Suprapubic skin (tissue), 4 donors: ENCODE measurements around the gene EPAS1.

Source experiments
- CTCF ChIP-seq, 2 donors: fragments of 200-600 bp in 1 of 2; fragments of 450-650 bp in 1 of 2; sonication (generic) in 1 of 2; IDR thresholded peaks; one replicate each; pipeline ENCODE4 v1.5.1; 2016 to 2019; ENCODE audit warnings: antibody characterized with exemption in 2 of 2, mild to moderate bottlenecking in 1 of 2, moderate library complexity in 1 of 2
- POLR2A ChIP-seq, 2 donors: fragments of 450-650 bp; IDR thresholded peaks; one replicate each; pipeline ENCODE4 v1.6.1; 2017; ENCODE audit warnings: antibody characterized with exemption in 2 of 2, mild to moderate bottlenecking in 2 of 2, moderate library complexity in 2 of 2
- POLR2AphosphoS5 ChIP-seq, 3 donors: sonication (generic); formaldehyde crosslinking; IDR thresholded peaks; one replicate each; pipeline ENCODE4 v1.6.1; 2017; ENCODE audit warnings: antibody characterized with exemption in 3 of 3

DNA sequence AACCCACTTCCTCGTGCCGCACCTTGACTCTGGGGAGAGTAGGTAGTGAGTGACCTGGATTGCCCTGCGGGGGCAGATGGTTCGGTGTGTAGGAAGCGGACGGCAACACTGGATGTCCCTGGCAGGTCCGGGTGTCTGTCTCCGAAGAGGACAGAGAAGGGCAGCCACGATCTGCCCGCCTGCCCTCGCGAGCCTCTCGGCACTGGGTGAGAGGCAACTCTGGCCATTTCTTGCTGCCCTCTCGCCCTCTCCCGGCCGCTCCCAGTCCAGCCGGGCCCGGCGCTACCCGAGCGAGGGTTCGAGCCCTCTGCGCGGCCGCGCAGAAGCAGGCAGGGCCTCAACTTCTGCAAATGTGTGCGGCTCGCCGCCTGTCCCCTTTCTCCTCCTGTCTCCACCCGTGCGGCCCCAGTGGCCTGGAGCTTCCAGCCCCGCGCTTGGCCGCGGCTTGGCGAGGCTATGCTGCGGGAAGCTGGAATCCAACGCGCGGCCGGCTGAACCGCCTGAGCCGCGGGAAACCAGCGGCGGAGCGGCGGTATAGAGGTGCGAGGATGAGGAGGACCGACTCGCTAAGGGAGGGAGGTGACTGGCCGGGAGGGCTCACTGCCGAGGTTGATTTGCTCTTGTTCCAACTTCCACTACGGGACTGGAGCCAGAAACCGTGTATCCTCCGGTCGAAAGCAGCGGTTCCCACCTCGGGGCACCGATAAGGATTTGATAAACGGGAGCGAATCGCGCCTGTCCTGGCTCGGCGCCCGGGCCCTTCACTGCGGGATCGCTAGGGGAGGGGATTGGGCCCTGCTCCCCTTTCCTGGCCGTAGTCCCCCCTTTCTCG lies 1.5 kb downstream of the EPAS1 start:
- TF ChIP-seq CTCF (IDR thresholded peaks at IDR 0.05) (no peak), POLR2AphosphoS5 (IDR thresholded peaks at IDR 0.05) (no peak), POLR2A (IDR thresholded peaks at IDR 0.05) (no peak)
